PC-3 (cell line): ENCODE measurements around the gene IGFLR1. TPM values are rescaled to one million over a fixed set of nuclear protein-coding genes. Genes with fewer than 3 reads are reported as not detected.

ENCODE experiments used
- ATAC-seq: fragments of 200-7000 bp; cut with Tn5 transposase; 2 replicates; pipeline ENCODE4 v1.9.1; 2020; ENCODE audit warnings: mild to moderate bottlenecking, moderate library complexity
- BruUV-seq: library from RNA; stranded (reverse); fragments of 400-500 nt; replicated peaks from 2 replicates; lab custom pipeline; 2021; lab: Mats Ljungman, UMichigan
- CTCF ChIA-PET: fragments of 300-600 bp; sonication (Branson Sonifier 250); formaldehyde crosslinking; loops from one replicate; lab custom pipeline; 2022; ENCODE audit warnings: antibody characterized with exemption; lab: Charles Lee
- POLR2A ChIA-PET: fragments of 300-600 bp; sonication (Branson Sonifier 250); formaldehyde crosslinking; loops from one replicate; lab custom pipeline; 2022; ENCODE audit warnings: antibody characterized with exemption; ENCODE audit not compliant: unreplicated experiment; lab: Charles Lee
- DNase-seq: peaks from one replicate; pipeline ENCODE4 v3.0.0-alpha.2; 2015
- H2AFZ ChIP-seq: fragments of 300-600 bp; sonication (generic); 2 replicates; pipeline ENCODE4 v1.6.0; 2016; ENCODE audit warnings: antibody characterized with exemption, low read length
- H3F3A ChIP-seq: fragments of 300-600 bp; sonication (generic); one replicate; pipeline ENCODE4 v1.6.0; 2017; ENCODE audit warnings: antibody characterized with exemption, low read length, control low read depth, mild to moderate bottlenecking; ENCODE audit not compliant: unreplicated experiment
- H3K27ac ChIP-seq: fragments of 300-600 bp; sonication (generic); 2 replicates; pipeline ENCODE4 v1.5.1; 2016; ENCODE audit warnings: mild to moderate bottlenecking, low read length
- H3K27me3 ChIP-seq: fragments of 300-600 bp; sonication (generic); 2 replicates; pipeline ENCODE4 v1.6.1; 2016; ENCODE audit warnings: low read length, mixed read lengths
- H3K36me3 ChIP-seq: fragments of 300-600 bp; sonication (generic); 2 replicates; pipeline ENCODE4 v1.6.1; 2016; ENCODE audit warnings: low read depth, mixed run types, low read length, mixed read lengths
- H3K4me1 ChIP-seq: fragments of 300-600 bp; sonication (generic); 2 replicates; pipeline ENCODE4 v1.5.1; 2016; ENCODE audit warnings: low read length; ENCODE audit not compliant: insufficient read depth
- H3K4me2 ChIP-seq: fragments of 300-600 bp; sonication (generic); 2 replicates; pipeline ENCODE4 v1.6.0; 2016; ENCODE audit warnings: low read length
- H3K4me3 ChIP-seq: fragments of 300-600 bp; sonication (generic); 2 replicates; pipeline ENCODE4 v1.5.1; 2016; ENCODE audit warnings: mild to moderate bottlenecking, low read length, mixed read lengths
- H3K79me2 ChIP-seq: fragments of 300-600 bp; sonication (generic); 2 replicates; pipeline ENCODE4 v1.6.1; 2017; ENCODE audit warnings: low read length, mixed read lengths
- H3K9ac ChIP-seq: fragments of 300-600 bp; sonication (generic); 2 replicates; pipeline ENCODE4 v1.6.0; 2016; ENCODE audit warnings: mild to moderate bottlenecking, low read length
- H3K9me2 ChIP-seq: fragments of 300-600 bp; sonication (generic); replicated peaks from 2 replicates; pipeline ENCODE4 v1.6.1; 2016; ENCODE audit warnings: mixed run types, low read length, mixed read lengths
- H3K9me3 ChIP-seq: fragments of 300-600 bp; sonication (generic); 2 replicates; pipeline ENCODE4 v1.6.1; 2016; ENCODE audit warnings: low read length, mixed read lengths
- H4K20me1 ChIP-seq: fragments of 300-600 bp; sonication (generic); 2 replicates; pipeline ENCODE4 v1.6.1; 2016; ENCODE audit warnings: low read length, mixed read lengths
- CTCF ChIP-seq: fragments of 300-600 bp; sonication (generic); conservative IDR thresholded peaks from 2 replicates; pipeline ENCODE4 v1.5.1; 2017; ENCODE audit warnings: antibody characterized with exemption, low read depth, mild to moderate bottlenecking, low read length
- EZH2 ChIP-seq: fragments of 300-600 bp; sonication (generic); IDR thresholded peaks from one replicate; pipeline ENCODE4 v1.6.1; 2017; ENCODE audit warnings: antibody characterized with exemption, mild to moderate bottlenecking, low read length; ENCODE audit not compliant: unreplicated experiment
- EZH2phosphoT487 ChIP-seq: fragments of 300-600 bp; sonication (generic); IDR thresholded peaks from 2 replicates; pipeline ENCODE4 v1.6.1; 2018; ENCODE audit warnings: mild to moderate bottlenecking, antibody characterized with exemption, low read length, borderline replicate concordance
- intact Hi-C: fragments of 100-400 bp; cut with micrococcal nuclease; formaldehyde crosslinking; loops from 2 replicates; pipeline ENCODE4 v1.9.0; 2023
- total RNA-seq: library from RNA; depleted of rRNA; stranded (reverse); fragments of >200 nt; gene quantifications from 2 replicates; pipeline ENCODE4 v1.2.3, GENCODE V29; 2014

IGFLR1 gene
- total RNA-seq, 1 experiment from 2014 or later = 9.3 TPM

- CTCF ChIA-PET = no interaction called here
- no peak overlapping the region for H3K4me3 ChIP-seq
- intact Hi-C loops = no loop called here
These were observed 17.4 kb upstream of the IGFLR1 start for GRCh38 chr19:35759697-35760096.

DNA sequence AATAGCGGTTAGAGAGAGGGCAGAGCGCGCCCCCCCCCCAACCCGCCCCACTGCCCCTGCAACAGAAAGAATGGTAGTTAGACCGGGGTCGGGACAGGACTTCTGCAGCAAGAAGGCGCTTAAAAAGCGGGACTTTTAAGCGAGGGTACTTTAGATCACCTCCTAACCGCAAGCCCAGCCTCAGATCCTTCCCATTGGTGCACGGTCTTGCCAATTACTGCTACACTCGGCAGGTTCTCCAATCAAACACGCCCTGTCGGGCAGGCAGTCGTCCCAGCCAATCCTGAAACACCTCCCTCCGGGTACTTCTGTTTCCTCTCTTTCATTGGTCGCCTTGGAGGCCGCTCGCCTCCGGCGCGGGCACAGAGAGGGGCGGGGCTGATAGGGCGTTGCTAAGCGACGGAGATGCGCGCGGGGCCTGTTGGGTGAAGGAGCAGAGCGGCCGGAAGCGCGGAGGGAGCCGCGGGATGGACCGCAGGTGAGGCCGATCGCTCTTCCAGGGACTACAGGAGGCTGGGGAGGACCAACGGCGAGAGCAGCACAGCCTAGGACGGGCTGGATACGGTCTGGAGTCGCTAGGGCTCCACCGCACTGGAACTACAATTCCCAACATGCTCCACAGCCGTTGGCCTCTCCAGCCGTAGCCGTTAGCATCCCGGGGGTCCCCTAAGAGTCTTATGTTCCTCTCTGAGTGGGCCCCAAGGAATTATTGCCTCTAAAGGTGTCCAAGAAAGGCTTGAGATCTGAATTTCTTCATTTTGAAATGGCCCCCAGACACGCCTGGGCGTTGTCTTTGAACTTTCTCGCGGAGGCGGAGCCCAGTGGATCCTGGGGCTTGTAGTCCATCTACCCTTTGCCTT, 15.7 kb upstream of the IGFLR1 start, which contains the start of gene PROSER3:
TSS of gene PROSER3 (plus strand) at position 428 of the 860 bp plus-strand sequence. CDS start at position 468, 40 bp downstream.
- Histone ChIP-seq H3K4me1 (peaks cover 7% of the 10 kb centered on the region), H4K20me1 (no peaks in the 10 kb centered on the region), H3K9me3 (no peaks in the 10 kb centered on the region), H3K4me2 (peak within 1 kb of the TSS; percentile 88), H3K36me3 (no peaks in the 10 kb centered on the region), H3K27me3 (no peaks in the 10 kb centered on the region), H3K27ac (peak within 1 kb of the TSS; percentile 60), H3F3A (peaks cover 3% of the 10 kb centered on the region), H3K9ac (peak within 1 kb of the TSS; percentile 81), H3K9me2 (no peaks in the 10 kb centered on the region), H3K79me2 (peaks cover 15% of the 10 kb centered on the region), H2AFZ (peak within 1 kb of the TSS; percentile 80), H3K4me3 (peak within 1 kb of the TSS; percentile 77)
- BruUV-seq = TSS peak; percentile 80
- TF ChIP-seq EZH2 (no peak), EZH2phosphoT487 (no peak), CTCF (no peak)
- intact Hi-C loops = no loop called here
- DNase-seq (peak; percentile 97), ATAC-seq (peak; percentile 95)
- ChIA-PET POLR2A (no interaction called here), CTCF (interaction anchor here (0.6 to 0.7 kb wide), 2 partner anchors 62 to 63 kb away, joined by 3 to 4 read pairs; no protein-coding TSS in a partner anchor)

More at GRCh38 chr19:35759697-35760096, 17.4 kb upstream of the IGFLR1 start:
- peaks cover 15% of the 10 kb centered on the region for H3K79me2 ChIP-seq
- no peak for TF ChIP-seq CTCF
- no peak for TF ChIP-seq EZH2phosphoT487
- no peak for TF ChIP-seq EZH2
- H3K9ac ChIP-seq = no peak overlapping the region
- DNase-seq (no peak), ATAC-seq (no peak)
- no peaks in the 10 kb centered on the region for H4K20me1 ChIP-seq
- H2AFZ ChIP-seq = no peak overlapping the region
- H3K27me3 ChIP-seq = no peaks in the 10 kb centered on the region
- H3K4me2 ChIP-seq = peak overlapping the region; percentile 77; the same call in 1 of the 2 replicates
- peaks cover 3% of the 10 kb centered on the region for H3F3A ChIP-seq
- POLR2A ChIA-PET = no interaction called here
- no peak overlapping the region for H3K27ac ChIP-seq
- no peaks in the 10 kb centered on the region for H3K36me3 ChIP-seq
- peaks cover 7% of the 10 kb centered on the region for H3K4me1 ChIP-seq
- no peaks in the 10 kb centered on the region for H3K9me3 ChIP-seq
- H3K9me2 ChIP-seq = no peaks in the 10 kb centered on the region
- BruUV-seq = no TSS peak
